GM15510 (cell line): ENCODE data around the gene LUZP2.

Experiments used
- POLR2A ChIP-seq: IDR thresholded peaks from 3 replicates; pipeline ENCODE4 v1.6.1; 2011; ENCODE audit warnings: borderline replicate concordance; ENCODE audit not compliant: insufficient read length; ENCODE audit errors: extremely low read depth

LUZP2 gene

DNA sequence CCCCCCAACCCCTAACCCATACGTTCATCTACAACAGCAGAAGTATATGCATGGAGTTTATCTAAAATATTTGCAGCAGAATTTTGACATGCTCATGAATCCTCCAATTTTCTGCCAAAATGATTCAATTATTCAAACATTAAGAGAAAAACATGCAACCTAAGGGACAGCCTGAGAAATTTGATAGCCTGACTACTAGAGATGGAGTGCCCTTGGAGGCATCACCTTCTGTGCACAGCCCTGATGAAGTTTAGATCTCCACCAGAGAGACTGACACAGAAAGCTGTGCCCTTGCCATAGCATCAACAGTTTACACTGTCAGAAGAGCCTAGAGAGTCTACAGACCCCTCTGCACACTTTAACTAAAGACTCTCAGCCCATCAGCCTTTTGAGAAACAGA, 217.7 kb downstream of the LUZP2 start:
- no peak for TF ChIP-seq POLR2A

DNA sequence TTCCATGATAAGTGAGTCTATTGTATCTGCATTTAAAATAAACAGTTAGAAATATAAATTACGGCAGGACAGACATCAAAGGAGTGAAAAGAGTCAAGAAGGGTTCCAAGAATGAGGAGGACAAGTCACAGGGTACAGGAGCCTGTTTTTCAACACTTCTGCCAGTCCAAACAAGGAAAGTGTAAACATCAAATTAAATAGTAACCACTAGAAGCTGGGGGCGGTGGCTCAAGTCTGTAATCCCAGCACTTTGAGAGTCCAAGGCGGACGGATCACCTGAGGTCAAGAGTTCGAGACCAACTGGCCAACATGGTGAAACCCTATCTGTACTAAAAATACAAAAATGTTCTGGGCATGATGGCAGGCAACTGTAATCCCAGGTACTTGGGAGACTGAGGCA, 219.6 kb downstream of the LUZP2 start:
- TF ChIP-seq POLR2A = no peak

GRCh38 chr11:24723231-24723630, 226.4 kb downstream of the LUZP2 start:
- no peak for TF ChIP-seq POLR2A

DNA sequence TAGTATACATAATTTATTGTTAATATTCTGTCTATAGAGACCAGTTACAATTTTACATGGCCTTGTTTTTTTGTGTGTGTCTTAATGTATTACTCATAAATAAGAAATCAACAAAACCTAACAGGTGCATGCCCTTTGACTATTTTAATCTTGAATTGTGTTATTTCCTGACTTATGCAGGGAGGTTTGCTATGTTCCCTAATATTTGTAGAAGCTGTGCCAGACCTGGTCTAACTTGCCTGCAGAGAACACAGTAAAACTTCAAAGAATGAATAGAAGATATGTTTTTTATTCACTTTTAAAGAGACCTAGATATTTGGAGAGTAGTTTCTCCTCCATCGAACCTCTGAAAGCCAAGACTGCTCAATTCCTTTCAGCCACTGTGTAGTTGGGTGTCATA, 234.7 kb downstream of the LUZP2 start:
- TF ChIP-seq POLR2A = no peak

GRCh38 chr11:24734742-24735237, 237.9 kb downstream of the LUZP2 start:
- TF ChIP-seq POLR2A = no peak

GRCh38 chr11:24738972-24739371, 242.1 kb downstream of the LUZP2 start:
- no peak for TF ChIP-seq POLR2A

DNA sequence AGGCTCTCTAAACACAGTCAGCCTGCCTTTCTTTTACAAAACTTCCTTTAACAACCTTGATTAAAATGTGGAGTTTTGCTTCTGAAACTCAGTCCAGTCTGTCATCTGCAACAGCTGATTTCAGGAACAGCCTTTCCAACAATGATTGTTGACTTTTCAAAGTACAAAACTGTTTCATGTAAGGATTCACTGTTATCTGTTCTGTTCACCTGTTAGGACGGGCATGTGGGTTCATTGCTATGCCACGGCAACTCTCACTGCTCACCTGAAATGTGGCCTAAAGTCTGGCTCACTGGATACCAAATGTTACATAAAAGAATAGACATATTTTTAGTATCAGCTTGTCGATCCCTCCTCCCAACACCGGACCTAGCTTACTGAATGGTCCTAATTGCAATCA, 242.8 kb downstream of the LUZP2 start:
- no peak for TF ChIP-seq POLR2A

- no peak for TF ChIP-seq POLR2A
Measured at GRCh38 chr11:24747275-24748251, 250.7 kb downstream of the LUZP2 start.

DNA sequence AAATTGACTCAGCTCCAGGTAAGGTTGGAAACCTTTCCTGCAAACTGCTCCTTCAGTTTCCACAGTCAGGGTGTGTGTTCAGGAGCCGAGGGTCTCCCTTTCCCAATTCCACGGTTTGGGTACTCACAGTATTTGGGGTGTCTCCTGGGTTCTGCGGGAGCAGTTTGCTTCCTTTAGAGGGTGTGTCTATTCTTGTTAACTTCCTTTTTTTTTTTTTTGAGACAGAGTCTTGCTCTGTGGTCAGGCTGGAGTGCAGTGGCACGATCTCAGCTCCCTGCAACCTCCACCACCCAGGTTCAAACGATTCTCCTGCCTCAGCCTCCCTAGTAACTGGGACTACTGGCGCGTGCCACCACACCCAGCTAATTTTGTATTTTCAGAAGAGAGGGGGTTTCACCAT, 251.4 kb downstream of the LUZP2 start:
- TF ChIP-seq POLR2A = no peak

GRCh38 chr11:24754406-24754805, 257.6 kb downstream of the LUZP2 start:
- TF ChIP-seq POLR2A = no peak

- no peak for TF ChIP-seq POLR2A
Measured at GRCh38 chr11:24755260-24755839, 258.5 kb downstream of the LUZP2 start.

- TF ChIP-seq POLR2A = no peak
Measured at GRCh38 chr11:24759742-24760141, 262.9 kb downstream of the LUZP2 start.

DNA sequence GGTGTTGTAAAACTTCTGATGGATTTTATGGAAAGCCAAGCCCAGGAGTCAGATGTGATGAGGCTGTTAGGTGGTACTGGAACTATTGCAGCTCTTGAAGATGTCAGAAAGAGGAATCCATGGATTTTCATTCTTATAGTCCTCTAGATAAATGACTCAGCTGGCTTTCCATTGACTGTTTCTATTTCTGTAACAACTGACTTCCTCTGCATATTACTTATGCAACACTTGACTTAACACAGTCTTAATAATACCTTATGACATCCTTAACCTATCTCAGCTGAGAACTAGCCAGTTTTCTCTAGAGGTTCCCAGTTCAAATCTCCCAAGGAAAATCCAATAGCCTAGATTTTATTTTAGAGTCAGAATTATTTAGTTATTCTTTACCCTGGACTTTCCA, 263.8 kb downstream of the LUZP2 start:
- no peak for TF ChIP-seq POLR2A

DNA sequence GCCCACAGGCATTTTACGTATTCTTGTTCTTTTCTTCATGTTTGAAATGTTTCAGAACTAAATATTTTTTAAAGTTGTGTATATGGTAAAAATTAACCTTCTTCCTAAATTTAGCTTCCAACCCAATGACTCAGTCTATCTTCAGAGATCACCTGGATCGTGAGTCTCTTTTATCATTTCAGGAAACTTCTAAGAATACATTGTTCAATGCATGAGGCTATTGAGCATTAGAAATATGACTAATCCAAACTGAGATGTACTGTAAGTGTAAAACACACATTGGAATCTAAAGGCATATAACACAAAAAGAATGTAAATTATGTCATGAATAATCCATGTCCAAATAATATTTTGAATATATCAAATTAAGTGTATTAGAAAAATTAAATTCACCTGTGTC, 265.2 kb downstream of the LUZP2 start:
- TF ChIP-seq POLR2A = no peak

DNA sequence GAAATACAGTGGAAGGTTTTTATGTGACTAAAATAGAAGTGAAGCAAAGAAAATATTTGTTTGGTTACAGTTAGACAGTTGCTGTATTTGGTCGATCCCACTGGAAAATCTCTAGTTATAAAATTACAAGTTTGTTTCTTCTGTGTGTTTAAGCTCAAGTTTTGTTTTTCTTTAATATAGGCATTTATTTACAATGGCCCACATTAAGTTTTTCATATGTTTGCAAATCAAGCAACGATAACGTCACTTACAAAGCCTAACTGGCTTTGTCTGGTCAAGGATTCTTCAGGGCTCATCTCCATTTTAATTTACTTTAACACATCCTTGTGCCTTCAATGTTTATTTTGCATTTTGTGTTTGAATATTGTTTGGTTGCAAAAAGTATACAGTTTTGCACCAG, 270.6 kb downstream of the LUZP2 start:
- TF ChIP-seq POLR2A = no peak

GRCh38 chr11:24773322-24773721, 276.5 kb downstream of the LUZP2 start:
- TF ChIP-seq POLR2A = no peak
